HG03439 (cell line): ENCODE results near the gene STRN3.
"Not testable (repeated sequence)": the region's sequence is repeated elsewhere in the genome, so short reads cannot be mapped to it uniquely, and the experiment has no call there.

ENCODE experiments used
- ATAC-seq: cut with Tn5 transposase; IDR thresholded peaks from one replicate; pipeline ENCODE4 v1.9.1; 2021; ENCODE audit warnings: mild to moderate bottlenecking, moderate library complexity; ENCODE audit not compliant: unreplicated experiment

STRN3 gene, protein sequence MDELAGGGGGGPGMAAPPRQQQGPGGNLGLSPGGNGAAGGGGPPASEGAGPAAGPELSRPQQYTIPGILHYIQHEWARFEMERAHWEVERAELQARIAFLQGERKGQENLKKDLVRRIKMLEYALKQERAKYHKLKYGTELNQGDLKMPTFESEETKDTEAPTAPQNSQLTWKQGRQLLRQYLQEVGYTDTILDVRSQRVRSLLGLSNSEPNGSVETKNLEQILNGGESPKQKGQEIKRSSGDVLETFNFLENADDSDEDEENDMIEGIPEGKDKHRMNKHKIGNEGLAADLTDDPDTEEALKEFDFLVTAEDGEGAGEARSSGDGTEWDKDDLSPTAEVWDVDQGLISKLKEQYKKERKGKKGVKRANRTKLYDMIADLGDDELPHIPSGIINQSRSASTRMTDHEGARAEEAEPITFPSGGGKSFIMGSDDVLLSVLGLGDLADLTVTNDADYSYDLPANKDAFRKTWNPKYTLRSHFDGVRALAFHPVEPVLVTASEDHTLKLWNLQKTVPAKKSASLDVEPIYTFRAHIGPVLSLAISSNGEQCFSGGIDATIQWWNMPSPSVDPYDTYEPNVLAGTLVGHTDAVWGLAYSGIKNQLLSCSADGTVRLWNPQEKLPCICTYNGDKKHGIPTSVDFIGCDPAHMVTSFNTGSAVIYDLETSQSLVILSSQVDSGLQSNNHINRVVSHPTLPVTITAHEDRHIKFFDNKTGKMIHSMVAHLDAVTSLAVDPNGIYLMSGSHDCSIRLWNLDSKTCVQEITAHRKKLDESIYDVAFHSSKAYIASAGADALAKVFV

DNA sequence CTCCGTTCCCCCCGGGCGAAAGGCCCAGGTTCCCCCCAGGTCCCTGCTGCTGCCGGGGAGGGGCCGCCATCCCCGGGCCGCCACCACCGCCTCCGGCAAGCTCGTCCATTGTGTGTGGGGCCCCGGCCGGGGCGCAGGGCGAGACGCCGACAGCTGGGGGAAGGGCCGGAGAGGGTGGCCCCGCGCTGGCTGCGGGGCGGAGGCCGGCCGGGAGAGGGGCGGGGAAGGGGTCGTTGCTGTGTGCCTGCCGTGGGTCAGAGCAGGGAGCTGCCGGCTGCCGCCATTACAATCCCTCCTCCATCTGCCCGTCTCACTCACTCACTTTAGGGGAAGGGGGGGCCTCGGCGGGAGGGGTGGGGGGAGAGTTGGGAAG is at the start of gene STRN3:
Gene STRN3, minus strand, starts transcription at position 303 of the 373 bp plus-strand sequence. Its CDS starts 194 bp downstream, at position 109.
- ATAC-seq, result no peak

DNA sequence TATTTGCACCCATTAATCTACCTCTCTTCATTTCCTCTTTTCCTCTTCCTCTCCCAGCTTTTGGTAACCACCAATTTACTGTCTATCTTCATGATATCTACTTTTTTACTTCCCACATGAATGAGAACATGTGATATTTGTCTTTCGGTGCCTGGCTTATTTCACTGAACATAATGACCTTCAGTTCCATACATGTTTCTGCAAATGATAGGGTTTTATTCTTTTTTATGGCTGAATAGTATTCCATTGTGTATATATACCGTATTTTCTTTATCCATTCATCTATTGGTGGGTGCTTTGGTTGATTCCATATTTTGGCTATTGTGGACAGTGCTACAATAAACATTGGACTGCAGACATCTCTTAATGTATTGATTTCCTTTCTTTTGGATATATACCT is 49.0 kb upstream of the STRN3 start:
- no peak for ATAC-seq

DNA sequence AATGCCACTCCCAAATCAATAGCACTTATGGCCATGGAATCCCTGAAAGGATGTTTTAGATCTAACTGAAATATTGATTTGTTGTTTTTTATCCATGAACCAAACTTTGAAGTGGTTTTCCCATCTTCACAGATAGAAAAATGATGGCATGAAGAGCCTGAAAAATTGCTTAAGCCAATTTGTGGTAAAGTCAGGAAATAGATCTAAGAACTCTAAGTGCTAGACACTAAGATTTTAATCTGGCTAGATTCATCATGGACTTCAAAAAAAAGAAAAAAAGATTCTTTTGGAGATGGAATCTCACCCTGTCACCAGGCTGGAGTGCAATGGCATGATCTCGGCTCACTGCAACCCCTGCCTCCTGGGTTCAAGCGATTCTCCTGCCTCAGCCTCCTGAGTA is 45.0 kb upstream of the STRN3 start:
- ATAC-seq, result no peak

DNA sequence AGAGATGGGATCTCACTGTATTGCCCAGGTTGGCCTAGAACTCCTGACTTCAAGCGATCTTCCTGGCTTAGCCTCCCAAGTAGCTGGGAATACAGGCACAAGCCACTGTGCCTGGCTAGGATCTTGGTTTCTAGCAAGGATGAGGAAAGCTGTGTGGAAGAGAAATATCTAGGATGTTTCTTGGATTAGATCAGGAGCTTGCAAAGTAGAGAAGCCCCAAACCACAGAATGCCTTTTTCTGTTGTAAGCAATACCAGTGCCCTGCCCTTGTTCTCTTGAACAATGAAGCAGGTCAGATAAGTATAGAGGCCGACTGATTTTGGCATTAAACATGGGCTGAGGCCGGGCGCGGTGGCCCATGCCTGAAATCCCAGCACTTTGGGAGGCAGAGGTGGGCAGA is 44.3 kb upstream of the STRN3 start:
- no peak for ATAC-seq

DNA sequence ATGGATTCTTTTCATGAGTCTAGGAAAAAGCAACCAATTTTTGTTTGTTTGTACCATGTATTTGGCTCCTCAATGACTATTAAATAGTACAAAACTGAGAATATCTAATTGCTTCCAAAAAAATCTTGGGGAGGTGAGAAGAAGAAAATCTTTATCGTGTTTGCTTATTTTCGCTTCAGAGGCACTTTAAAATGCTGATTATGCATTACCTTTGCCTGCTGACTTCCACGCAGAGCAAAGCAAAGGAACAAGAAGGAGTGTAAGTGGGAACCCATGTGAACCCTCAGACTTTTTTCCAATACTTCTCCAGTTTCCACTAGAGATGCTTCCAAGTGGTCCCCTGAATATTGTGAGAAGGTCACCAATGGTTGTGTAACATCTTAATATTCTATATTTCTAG is 43.2 kb upstream of the STRN3 start:
- ATAC-seq, result no peak

DNA sequence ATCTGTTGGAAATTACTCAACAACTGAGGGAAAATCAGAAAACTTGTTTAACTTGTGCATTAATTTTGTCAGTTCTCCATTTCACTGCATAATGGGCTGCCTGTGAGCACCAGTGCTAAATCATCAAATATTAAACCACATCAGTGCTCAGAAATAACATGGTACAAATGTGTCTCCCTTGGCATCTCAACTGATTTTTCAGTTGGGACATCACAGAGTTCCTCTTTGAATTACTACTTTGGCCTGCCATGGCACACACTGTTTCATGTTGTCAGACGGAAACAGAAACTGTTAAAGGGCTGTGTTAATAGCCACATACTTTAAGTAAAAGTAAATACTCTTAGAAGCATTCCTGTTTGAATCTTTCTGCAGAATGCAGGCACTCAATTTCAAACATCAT is 42.1 kb upstream of the STRN3 start:
- no peak for ATAC-seq

DNA sequence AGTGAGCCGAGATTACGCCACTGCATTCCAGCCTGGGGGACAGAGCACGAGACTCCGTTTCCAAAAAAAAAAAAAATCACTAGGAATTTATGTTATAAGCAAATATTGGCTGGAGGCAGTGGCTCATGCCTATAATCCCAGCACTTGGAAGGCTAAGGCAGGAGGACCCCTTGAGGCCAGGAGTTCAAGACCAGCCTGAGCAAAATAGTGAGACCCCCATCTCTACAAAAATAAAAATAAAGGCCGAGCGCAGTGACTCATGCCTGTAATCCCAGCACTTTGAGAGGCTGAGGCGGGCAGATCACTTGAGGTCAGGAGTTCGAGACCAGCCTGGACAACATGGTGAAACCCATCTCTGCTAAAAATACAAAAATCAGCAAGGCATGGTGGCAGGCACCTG is 36.7 kb upstream of the STRN3 start:
- ATAC-seq, result not testable (repeated sequence)

DNA sequence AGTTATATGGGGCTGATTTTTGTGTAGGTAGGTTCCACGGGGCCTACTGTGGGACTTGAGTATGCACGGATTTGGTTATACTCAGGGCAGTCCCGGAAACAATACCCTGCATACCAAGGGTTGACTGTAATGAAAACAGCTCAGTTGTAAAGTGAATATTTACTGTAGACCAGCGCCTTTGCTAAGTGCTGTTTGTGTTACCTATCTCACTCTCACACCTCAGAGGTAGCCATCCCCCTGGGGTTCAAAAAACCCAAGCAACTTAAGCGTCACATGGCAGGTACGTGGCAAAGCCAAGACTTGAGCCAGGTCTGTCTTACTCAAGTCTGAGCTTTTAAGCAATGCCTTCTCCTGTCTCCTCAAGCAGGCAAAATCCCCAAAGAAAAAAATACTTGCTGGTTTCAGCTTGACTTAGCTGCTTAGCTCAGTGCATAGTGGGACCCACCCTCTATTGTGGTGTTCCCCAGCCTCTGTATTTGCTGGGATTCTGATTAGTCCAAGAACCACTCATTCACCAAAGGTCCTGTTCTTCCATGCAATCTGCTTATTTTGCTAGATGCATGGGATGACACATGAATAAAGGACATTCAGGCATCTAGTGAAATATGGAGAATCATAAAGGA is 34.2 kb upstream of the STRN3 start:
- no peak for ATAC-seq

DNA sequence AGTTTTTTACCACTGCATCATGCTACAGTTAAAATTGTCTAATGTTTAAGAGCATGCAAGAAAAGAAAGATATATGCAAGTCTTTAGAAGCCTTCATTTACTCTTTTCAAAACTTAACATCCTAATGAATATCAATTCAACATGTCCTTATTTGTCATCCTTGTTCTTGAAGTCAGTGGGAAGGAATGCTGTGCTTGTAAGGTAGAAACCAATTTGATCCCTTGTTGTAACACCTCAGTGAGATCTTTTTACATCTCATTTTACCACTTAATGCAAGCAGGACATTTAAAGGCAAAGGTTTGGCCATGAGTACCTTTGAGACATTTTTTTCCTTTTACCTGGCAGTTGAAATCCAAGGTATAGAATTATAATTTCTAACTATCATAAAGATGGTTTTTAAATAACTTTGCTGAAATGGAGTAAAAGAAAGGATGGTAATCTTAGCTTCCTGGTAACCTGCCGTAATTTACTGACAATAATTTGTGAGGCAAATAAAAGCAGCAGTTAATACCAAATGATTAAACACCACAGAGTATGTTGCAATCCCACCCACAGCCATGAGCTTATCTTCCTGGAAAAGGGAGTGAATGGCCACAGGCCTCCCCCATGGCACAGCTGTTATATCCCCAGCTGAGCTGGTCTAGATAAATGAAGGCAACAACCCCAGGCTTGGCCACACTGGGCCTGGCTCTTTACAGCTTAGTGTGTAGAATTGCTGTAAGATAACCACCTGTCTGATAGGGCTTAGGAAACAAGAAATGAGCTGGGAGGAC is 33.2 kb upstream of the STRN3 start:
- no peak for ATAC-seq

DNA sequence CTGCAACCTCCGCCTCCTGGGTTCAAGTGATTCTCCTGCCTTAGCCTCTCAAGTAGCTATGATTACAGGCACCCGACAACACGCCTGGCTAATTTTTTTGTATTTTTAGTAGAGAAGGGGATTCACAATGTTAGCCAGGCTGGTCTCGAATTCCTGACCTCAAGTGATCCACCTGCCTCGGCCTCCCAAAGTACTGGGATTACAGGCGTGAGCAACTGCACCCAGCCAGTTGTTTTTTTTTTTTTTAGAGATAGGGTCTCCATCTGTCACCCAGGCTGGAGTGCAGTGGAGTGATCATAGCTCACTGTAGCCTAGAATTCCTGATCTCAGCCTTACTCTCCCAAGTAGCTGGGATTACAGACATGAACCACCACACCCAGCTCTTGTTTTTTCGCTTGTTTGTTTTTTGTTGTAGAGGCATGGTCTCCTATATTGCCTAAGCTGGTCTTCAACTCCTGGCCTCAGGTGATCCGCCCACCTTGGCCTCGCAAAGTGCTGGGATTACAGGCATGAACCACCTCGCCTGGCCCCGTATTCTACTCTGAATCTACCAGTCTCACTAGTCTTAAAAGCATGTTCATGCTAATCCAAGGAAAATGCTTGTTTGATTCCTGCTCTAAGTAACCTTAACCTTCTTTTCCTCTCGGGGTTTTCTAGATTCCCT is 31.7 kb upstream of the STRN3 start:
- ATAC-seq, result no peak

DNA sequence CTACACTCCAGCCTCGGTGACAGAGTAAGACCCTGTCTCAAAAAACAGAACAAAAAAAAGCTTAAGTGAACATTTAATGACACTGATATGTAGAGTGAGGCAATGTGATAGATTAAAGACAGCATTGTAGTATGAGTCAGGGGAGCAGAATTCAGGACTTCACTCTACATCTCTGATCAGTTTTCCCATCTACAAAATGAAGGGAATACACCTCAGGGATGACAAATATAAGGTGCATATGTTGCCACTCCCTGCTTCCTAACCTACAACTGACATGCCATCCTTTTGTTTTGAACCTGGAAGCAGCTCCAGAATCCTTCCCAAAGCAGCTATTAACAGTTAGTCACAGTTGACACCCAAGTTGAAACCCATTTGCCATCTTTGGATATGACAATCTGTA is 30.9 kb upstream of the STRN3 start:
- no peak for ATAC-seq

DNA sequence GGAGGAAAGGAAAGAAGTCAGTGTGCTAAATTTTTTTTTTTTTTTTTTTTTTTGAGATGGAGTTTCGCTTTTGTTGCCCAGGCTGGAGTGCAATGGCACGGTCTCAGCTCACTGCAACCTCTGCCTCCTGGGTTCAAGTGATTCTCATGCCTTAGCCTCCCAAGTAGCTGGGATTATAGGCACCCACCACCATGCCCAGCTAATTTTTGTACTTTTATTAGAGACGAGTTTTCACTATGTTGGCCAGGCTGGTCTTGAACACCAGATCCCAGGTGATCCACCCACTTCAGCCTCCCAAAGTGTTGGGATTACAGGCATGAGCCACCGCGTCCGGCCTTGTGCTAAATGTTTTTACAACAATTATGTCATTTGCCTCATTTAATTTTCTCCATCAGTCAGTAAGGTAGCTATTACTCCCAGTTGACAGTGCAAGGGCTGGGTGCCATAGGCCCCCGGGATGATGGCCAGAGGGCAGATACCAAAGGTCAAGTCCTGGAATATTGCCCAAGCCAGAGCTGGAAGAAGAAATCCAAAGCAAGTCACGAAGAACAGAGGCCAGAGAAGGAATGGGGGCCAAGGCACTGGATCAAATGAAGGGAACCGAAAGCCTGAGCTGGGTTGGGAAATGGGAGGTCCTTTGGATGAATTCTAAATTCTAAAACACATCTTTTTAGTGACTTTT is 26.9 kb upstream of the STRN3 start:
- not testable (repeated sequence) for ATAC-seq

DNA sequence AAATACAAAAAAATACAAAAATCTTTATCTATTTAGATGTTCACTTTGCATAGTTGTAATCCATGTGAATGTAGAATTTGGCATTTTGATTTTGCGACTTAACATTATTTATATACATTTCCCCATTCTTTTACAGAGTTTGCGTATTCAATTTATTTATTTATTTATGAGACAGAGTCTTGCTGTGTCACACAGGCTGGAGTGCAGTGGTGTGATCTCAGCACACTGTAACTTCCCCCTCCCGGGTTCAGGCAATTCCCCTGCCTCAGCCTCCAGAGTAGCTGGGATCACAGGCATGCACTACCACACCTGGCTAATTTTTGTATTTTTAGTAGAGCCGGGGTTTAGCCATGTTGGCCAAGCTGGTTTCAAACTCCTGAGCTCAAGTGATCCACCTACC is 25.3 kb upstream of the STRN3 start:
- ATAC-seq, result no peak

DNA sequence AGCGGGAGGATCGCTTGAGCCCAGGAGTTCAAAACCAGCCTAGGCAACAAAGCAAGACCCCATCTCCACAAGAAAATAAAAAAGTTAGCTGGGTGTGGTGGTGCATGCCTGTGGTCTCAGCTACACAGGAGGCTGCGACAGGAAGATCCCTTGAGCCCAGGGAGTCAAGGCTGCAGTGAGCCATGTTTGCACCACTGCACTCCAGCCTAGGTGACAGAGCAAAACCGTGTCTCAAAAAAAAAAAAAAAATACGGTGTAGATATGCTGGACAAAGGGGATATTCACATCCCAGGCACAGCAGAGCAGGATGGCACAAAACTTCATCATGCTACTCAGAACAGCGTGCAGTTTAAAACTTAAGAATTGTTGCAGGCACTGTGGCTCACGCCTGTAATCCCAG is 24.8 kb upstream of the STRN3 start:
- no peak for ATAC-seq

DNA sequence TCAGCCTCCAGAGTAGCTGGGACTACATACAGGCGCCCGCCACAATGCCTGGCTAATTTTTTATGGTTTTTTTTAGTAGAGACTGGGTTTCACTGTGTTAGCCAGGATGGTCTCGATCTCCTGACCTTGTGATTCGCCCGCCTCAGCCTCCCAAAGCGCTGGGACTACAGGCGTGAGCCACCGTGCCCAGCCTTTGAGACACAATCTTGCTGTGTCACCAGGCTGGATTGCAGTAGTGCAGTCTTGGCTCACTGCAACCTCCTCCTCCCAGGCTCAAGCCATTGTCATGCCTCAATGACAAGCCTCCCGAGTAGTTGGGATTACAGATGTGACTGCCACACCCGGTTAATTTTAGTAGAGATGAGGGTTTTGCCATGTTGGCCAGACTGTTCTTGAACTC is 21.3 kb upstream of the STRN3 start:
- ATAC-seq, result no peak

DNA sequence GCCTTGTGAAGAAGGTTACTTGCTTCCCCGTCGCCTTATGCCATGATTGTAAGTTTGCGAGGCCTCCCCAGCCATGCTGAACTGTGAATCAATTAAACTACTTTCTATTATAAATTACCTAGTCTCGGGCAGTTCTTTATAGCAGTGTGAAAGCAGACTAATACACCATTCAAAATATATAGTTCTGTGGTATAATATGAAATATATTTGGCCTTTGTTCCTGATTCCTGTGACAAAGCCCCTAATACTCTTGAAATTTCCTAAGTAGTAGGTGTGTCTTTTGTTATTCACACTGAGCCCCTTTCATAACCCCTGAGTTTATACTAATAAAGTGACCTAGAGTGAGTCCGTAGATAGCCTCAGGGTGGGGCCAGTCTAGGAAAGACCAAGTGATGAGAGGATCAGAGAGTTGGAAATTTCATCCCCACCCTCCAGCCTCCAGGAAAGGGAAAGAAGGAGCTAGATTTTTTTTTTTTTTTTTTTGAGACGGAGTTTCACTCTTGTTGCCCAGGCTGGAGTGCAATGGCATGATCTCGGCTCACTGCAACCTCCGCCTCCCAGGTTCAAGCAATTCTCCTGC is 19.4 kb upstream of the STRN3 start:
- no peak for ATAC-seq

DNA sequence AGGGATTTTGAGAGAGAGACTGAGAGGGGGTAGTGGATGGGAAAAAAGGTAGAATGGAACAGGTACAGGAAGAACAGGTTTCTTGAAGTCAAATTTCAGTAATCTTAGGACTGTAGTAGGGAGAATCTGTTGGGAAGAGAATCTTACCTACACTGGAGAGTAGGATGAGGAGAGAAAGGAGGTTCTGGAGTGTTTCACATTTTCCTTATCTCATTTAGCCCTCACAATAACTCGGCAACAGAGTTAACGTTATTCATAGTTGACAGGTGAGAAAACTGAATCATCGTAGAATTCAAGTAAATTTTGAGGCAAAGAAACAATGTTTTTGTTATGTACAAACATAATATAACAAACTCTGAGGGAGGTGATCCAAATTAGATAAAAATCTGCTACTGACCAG is 17.2 kb upstream of the STRN3 start:
- no peak for ATAC-seq

DNA sequence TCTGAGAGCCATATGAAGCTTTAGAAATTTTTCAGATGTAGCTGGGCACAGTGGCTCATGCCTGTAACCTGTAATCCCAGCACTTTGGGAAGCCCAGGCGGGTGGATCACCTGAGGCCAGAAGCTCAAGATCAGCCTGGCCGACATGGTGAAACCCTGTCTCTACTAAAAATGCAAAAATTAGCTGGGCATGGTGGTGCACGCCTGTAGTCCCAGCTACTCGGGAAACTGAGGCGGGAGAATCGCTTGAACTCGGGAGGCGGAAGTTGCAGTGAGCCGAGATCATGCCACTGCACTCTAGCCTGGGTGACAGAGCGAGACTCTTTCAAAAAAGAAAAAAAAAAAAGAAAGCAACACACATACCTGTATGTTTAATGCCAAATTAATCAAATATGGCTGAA is 16.7 kb upstream of the STRN3 start:
- ATAC-seq, result not testable (repeated sequence)

DNA sequence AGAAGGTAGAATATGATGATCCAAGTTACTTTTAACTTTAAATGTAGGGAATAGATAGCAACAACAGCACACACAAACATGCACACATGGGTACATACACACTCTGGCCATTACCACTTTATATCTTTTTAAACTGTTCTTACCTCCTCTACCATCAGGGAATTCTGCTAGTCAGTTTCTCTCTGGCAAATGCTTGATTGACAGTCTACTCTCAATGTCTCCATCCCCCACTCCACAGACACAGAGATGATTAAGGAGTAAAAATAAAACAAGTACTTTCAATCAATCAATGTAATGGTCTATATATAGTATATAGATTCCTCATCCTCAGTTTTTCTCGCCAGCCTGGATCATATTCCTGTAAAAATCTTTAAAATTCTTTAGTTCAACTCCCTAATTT is 16.1 kb upstream of the STRN3 start:
- no peak for ATAC-seq
